Neuronal stem cell (in vitro differentiated cells): Measurements from ENCODE around the gene ZNF285.

Source experiments
- DNase-seq: peaks from one replicate; pipeline ENCODE4 v3.0.0-alpha.2; 2013; ENCODE audit warnings: low spot score
- H2AFZ ChIP-seq: one replicate; pipeline ENCODE4 v1.6.1; 2013; ENCODE audit warnings: mild to moderate bottlenecking, low read length, inconsistent platforms
- H2AK5ac ChIP-seq: 2 replicates; pipeline ENCODE4 v1.6.1; 2013; ENCODE audit warnings: low read depth, mild to moderate bottlenecking, inconsistent platforms, low read length, moderate library complexity, mixed read lengths
- H2BK120ac ChIP-seq: 2 replicates; pipeline ENCODE4 v1.6.1; 2013; ENCODE audit warnings: low read depth, mild to moderate bottlenecking, inconsistent platforms, low read length, moderate library complexity, mixed read lengths
- H2BK12ac ChIP-seq: one replicate; pipeline ENCODE4 v1.6.1; 2013; ENCODE audit warnings: low read length, inconsistent platforms
- H2BK15ac ChIP-seq: 2 replicates; pipeline ENCODE4 v1.6.1; 2013; ENCODE audit warnings: mild to moderate bottlenecking, low read length, inconsistent platforms, mixed read lengths
- H2BK5ac ChIP-seq: one replicate; pipeline ENCODE4 v1.6.1; 2013; ENCODE audit warnings: inconsistent platforms, mild to moderate bottlenecking, low read length, moderate library complexity
- H3K14ac ChIP-seq: one replicate; pipeline ENCODE4 v1.6.1; 2013; ENCODE audit warnings: low read length, inconsistent platforms
- H3K18ac ChIP-seq: 2 replicates; pipeline ENCODE4 v1.6.1; 2013; ENCODE audit warnings: low read length, inconsistent platforms
- H3K23ac ChIP-seq: 2 replicates; pipeline ENCODE4 v1.6.1; 2013; ENCODE audit warnings: low read depth, mild to moderate bottlenecking, mixed read lengths, low read length, inconsistent platforms; ENCODE audit not compliant: poor library complexity
- H3K27ac ChIP-seq: replicated peaks from 3 replicates; pipeline ENCODE4 v1.5.1; 2013; ENCODE audit warnings: low read length, inconsistent platforms
- H3K27me3 ChIP-seq, 3 experiments: 2 replicates each; pipeline ENCODE4 v1.6.1; 2013; ENCODE audit warnings: low read length in 3 of 3, mild to moderate bottlenecking in 2 of 3, inconsistent platforms in 1 of 3, low read depth in 1 of 3, mixed read lengths in 1 of 3, moderate library complexity in 1 of 3; ENCODE audit not compliant: control insufficient read depth in 3 of 3, insufficient read depth in 3 of 3
- H3K36me3 ChIP-seq, 2 donors: replicated peaks in 1 of 2; 2 replicates each; pipeline ENCODE4 v1.6.1; 2013; ENCODE audit warnings: low read length in 2 of 2; ENCODE audit not compliant: control insufficient read depth in 2 of 2, insufficient read depth in 2 of 2
- H3K4ac ChIP-seq: 2 replicates; pipeline ENCODE4 v1.6.1; 2013; ENCODE audit warnings: inconsistent platforms, mild to moderate bottlenecking, low read length, moderate library complexity
- H3K4me1 ChIP-seq, 2 donors: 1 replicate in 1 of 2; 2 replicates in 1 of 2; pipeline ENCODE4 v1.6.1; 2013; ENCODE audit warnings: low read length in 2 of 2, low read depth in 1 of 2; ENCODE audit not compliant: control insufficient read depth in 2 of 2, insufficient read depth in 1 of 2
- H3K4me2 ChIP-seq: one replicate; pipeline ENCODE4 v1.6.1; 2013; ENCODE audit warnings: mild to moderate bottlenecking, low read length, inconsistent platforms; ENCODE audit not compliant: insufficient read depth, poor library complexity, severe bottlenecking
- H3K4me3 ChIP-seq, 2 donors: 2 replicates each; pipeline ENCODE4 v1.5.1; 2013; ENCODE audit warnings: low read length in 2 of 2, mild to moderate bottlenecking in 2 of 2, inconsistent platforms in 1 of 2, moderate library complexity in 1 of 2
- H3K79me1 ChIP-seq: one replicate; pipeline ENCODE4 v1.6.1; 2013; ENCODE audit warnings: low read depth, mild to moderate bottlenecking, inconsistent platforms, low read length, moderate library complexity
- H3K9ac ChIP-seq: one replicate; pipeline ENCODE4 v1.6.1; 2013; ENCODE audit warnings: mild to moderate bottlenecking, low read depth, low read length, inconsistent platforms; ENCODE audit not compliant: poor library complexity
- H3K9me3 ChIP-seq, 2 donors: replicated peaks in 1 of 2; 2 replicates each; pipeline versions ENCODE3 to v1.6.1; 2013; ENCODE audit warnings: low read length in 2 of 2, mild to moderate bottlenecking in 2 of 2, inconsistent platforms in 1 of 2, low read depth in 1 of 2, mixed read lengths in 1 of 2, moderate library complexity in 1 of 2; ENCODE audit not compliant: control insufficient read depth in 2 of 2, insufficient read depth in 1 of 2
- H4K8ac ChIP-seq: one replicate; pipeline ENCODE4 v1.6.1; 2013; ENCODE audit warnings: low read depth, mild to moderate bottlenecking, inconsistent platforms, low read length, moderate library complexity
- H4K91ac ChIP-seq: one replicate; pipeline ENCODE4 v1.6.1; 2013; ENCODE audit warnings: low read length, low read depth, mild to moderate bottlenecking, inconsistent platforms; ENCODE audit not compliant: poor library complexity
- WGBS, 2 donors: extraction: QIAGEN DNeasy Blood & Tissue Kit; methylation state at CpG; one replicate each; pipeline ENCODE4 v1.1.7; 2013; ENCODE audit warnings: missing lambda C conversion rate in 2 of 2, mixed read lengths in 1 of 2; ENCODE audit not compliant: insufficient read length in 2 of 2, insufficient replicate concordance in 1 of 2; ENCODE audit errors: extremely low coverage in 2 of 2; 5-methylcytosine and 5-hydroxymethylcytosine counted together

Gene ZNF285

DNA sequence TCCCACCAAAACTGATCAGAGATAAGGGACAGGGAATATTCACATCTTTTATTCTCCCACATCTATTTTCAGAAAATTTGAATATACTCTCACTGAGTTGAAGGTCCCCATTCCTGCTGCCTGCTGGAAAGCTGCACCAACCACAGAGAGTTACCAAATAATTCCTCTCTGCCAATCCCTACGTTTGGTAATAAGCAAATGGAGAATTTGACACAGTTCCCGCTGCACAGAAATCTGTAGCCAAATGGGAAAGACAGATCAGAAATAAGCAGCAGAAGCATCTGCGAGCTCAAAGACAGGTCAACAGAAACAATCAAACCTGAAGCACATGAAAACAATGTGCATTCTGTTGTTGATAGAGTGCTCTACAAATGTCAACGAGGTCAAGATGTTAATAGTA lies 54.9 kb downstream of the ZNF285 start:
- Histone ChIP-seq H2BK5ac (no peak overlapping the region), H3K4me1 (no peaks in the 10 kb centered on the region), H3K4ac (no peak overlapping the region), H3K27ac (no peak overlapping the region), H2AK5ac (no peak overlapping the region), H3K14ac (no peak overlapping the region), H2BK12ac (no peak overlapping the region), H3K4me2 (no peak overlapping the region), H2AFZ (no peak overlapping the region), H3K79me1 (no peaks in the 10 kb centered on the region), H3K9me3 (peaks cover 8 to 58% of the 10 kb centered on the region in 2 donors), H3K36me3 (peaks cover 0 to 13% of the 10 kb centered on the region in 2 donors), H2BK120ac (no peak overlapping the region), H3K23ac (no peak overlapping the region), H3K9ac (no peak overlapping the region), H4K91ac (no peak overlapping the region), H3K18ac (no peak overlapping the region), H2BK15ac (no peak overlapping the region), H3K27me3 (no peaks in the 10 kb centered on the region), H3K4me3 (no peak overlapping the region), H4K8ac (no peak overlapping the region)
- no CpG with 5 or more reads among the region's 4 CpGs for WGBS, 2 donors
- no peak for DNase-seq

DNA sequence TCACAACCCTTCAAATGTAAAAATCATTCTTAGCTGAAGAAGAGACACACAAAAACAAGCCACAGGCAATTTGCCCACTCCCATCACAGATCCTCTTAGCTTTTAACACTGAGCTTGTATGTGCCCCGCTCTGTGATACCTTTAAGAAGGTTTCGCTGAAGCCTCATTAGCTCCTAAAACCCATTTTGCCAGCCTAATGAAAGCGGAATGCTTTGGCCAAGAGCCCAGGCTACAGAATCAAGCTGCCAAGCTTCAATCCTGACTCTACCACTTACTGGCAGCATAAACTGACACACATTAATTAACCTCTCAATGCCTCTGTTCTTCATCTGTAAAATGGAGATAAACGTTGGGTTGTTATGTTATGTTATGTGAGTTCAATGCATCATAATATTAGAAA lies 55.4 kb downstream of the ZNF285 start:
- Histone ChIP-seq H3K27me3 (no peaks in the 10 kb centered on the region), H2BK120ac (no peak overlapping the region), H3K4me2 (no peak overlapping the region), H3K4ac (no peak overlapping the region), H3K18ac (no peak overlapping the region), H2BK12ac (no peak overlapping the region), H3K79me1 (no peaks in the 10 kb centered on the region), H3K4me3 (no peak overlapping the region), H4K8ac (no peak overlapping the region), H2BK15ac (no peak overlapping the region), H4K91ac (no peak overlapping the region), H2AK5ac (no peak overlapping the region), H2BK5ac (no peak overlapping the region), H3K23ac (no peak overlapping the region), H3K9ac (no peak overlapping the region), H3K36me3 (peaks cover 0 to 19% of the 10 kb centered on the region in 2 donors), H2AFZ (no peak overlapping the region), H3K4me1 (no peaks in the 10 kb centered on the region), H3K9me3 (peaks cover 8 to 55% of the 10 kb centered on the region in 2 donors), H3K27ac (no peak overlapping the region), H3K14ac (no peak overlapping the region)
- DNase-seq: no peak
- WGBS, 2 donors: no CpG with 5 or more reads among the region's 4 CpGs

DNA sequence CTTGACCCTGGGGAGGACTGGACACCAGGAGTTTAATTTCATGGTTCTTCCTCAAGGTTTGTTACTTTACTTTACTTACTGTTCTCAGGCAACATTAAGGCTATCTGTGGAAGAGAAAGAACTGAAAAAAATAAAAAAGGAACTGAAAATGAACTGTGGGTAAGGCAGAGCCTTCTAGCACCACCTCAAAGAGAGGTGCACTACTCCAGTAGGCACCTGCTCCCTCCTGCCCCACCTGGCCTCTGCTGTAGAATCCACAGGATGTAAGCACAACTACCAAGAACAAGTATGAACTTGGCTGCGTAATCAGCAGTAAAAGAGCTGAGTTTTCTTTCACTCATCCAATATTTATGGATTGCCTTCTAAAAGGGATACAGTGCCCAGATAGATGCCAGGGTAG lies 57.2 kb downstream of the ZNF285 start:
- Histone ChIP-seq H3K9me3 (peaks cover 12 to 60% of the 10 kb centered on the region in 2 donors), H3K4me1 (no peaks in the 10 kb centered on the region), H3K36me3 (peaks cover 7 to 36% of the 10 kb centered on the region in 2 donors), H3K79me1 (no peaks in the 10 kb centered on the region), H2BK5ac (no peak overlapping the region), H2BK120ac (no peak overlapping the region), H3K4me3 (no peak overlapping the region), H3K9ac (no peak overlapping the region), H3K4ac (no peak overlapping the region), H2AK5ac (no peak overlapping the region), H3K27me3 (no peaks in the 10 kb centered on the region), H2BK15ac (no peak overlapping the region), H3K18ac (no peak overlapping the region), H2AFZ (no peak overlapping the region), H3K4me2 (no peak overlapping the region), H3K23ac (no peak overlapping the region), H3K14ac (no peak overlapping the region), H2BK12ac (no peak overlapping the region), H3K27ac (no peak overlapping the region), H4K8ac (no peak overlapping the region), H4K91ac (no peak overlapping the region)
- DNase-seq: no peak
- no CpG with 5 or more reads among the region's 1 CpG for WGBS, 2 donors

DNA sequence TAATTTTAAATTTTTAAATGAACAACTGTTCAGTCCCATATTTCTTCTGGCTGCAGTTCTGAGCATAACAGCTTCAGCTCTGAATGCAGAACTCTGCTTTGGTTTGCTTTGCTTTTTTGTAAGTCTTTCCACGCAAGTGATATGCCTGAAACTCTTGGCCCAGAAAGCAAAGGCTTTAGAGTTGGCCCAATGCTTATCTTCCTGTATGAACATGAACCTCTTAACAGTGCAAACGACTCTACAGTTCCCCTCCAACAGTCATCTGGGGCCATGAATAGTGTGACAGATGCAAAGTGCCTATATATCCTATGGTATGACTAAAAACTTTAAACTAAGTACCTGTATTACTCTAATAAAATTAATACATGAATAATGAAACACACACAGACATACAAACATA lies 59.6 kb downstream of the ZNF285 start:
- no peak for DNase-seq
- Histone ChIP-seq H2BK15ac (no peak overlapping the region), H3K4ac (no peak overlapping the region), H3K79me1 (no peaks in the 10 kb centered on the region), H3K4me1 (no peaks in the 10 kb centered on the region), H3K14ac (no peak overlapping the region), H3K36me3 (peaks cover 11 to 58% of the 10 kb centered on the region in 2 donors), H3K9ac (no peak overlapping the region), H2BK120ac (no peak overlapping the region), H3K27ac (no peak overlapping the region), H3K18ac (no peak overlapping the region), H4K8ac (no peak overlapping the region), H3K9me3 (peaks cover 20 to 58% of the 10 kb centered on the region in 2 donors), H2BK5ac (no peak overlapping the region), H3K4me2 (no peak overlapping the region), H4K91ac (no peak overlapping the region), H3K23ac (no peak overlapping the region), H2BK12ac (no peak overlapping the region), H2AK5ac (no peak overlapping the region), H3K4me3 (no peak overlapping the region), H3K27me3 (no peaks in the 10 kb centered on the region), H2AFZ (no peak overlapping the region)
- no CpG with 5 or more reads among the region's 2 CpGs for WGBS, 2 donors
